Activated naive CD4-positive, alpha-beta T cell treated with anti-CD3 and anti-CD28 coated beads, Interleukin-2, amount 50 U/mL, for 16 hours (primary cell): ENCODE results near the gene CRCP.
A peak's percentile ranks its signal among the peaks of the same experiment; 100 is the strongest.
"Not testable (repeated sequence)": the region's sequence is repeated elsewhere in the genome, so short reads cannot be mapped to it uniquely, and the experiment has no call there.

Source experiments
- DNase-seq: peaks from one replicate; pipeline ENCODE4 v3.0.0-alpha.2; 2020

Gene CRCP

GRCh38 chr7:66114743-66115649 is at the start of gene CRCP:
Gene CRCP (plus strand): TSS chr7:66114847. CDS start chr7:66114963, 116 bp downstream.
- DNase-seq, result peak; percentile 87

GRCh38 chr7:66069732-66070131 is 44.9 kb upstream of the CRCP start:
- no peak for DNase-seq

- no peak for DNase-seq
These were observed 44.4 kb upstream of the CRCP start for GRCh38 chr7:66070222-66070621.

- DNase-seq, result not testable (repeated sequence)
These were observed 42.4 kb upstream of the CRCP start for GRCh38 chr7:66072208-66072607.

- DNase-seq, result peak; percentile 91
These were observed 38.8 kb upstream of the CRCP start, which contains the start of gene ASL for GRCh38 chr7:66075590-66076461. Gene ASL (plus strand): TSS chr7:66075819. CDS start chr7:66076082, 263 bp downstream.

- no peak for DNase-seq
These were observed 38.0 kb upstream of the CRCP start for GRCh38 chr7:66076462-66077329.

- no peak for DNase-seq
These were observed 36.6 kb upstream of the CRCP start for GRCh38 chr7:66078067-66078466.

- no peak for DNase-seq
These were observed 32.6 kb upstream of the CRCP start for GRCh38 chr7:66082083-66082482.

GRCh38 chr7:66082886-66083415 is 31.7 kb upstream of the CRCP start:
- DNase-seq, result no peak

- no peak for DNase-seq
These were observed 31.0 kb upstream of the CRCP start for GRCh38 chr7:66083677-66084076.

- no peak for DNase-seq
These were observed 25.5 kb upstream of the CRCP start for GRCh38 chr7:66088861-66089838.

GRCh38 chr7:66092654-66093053 is 22.0 kb upstream of the CRCP start:
- DNase-seq, result no peak

- no peak for DNase-seq
These were observed 19.6 kb upstream of the CRCP start for GRCh38 chr7:66095010-66095409.

GRCh38 chr7:66099232-66099550 is 15.5 kb upstream of the CRCP start:
- no peak for DNase-seq

GRCh38 chr7:66099551-66100407 is 14.9 kb upstream of the CRCP start:
- DNase-seq, result peak; percentile 22

- DNase-seq, result no peak
These were observed 14.1 kb upstream of the CRCP start for GRCh38 chr7:66100408-66101050.

- not testable (repeated sequence) for DNase-seq
These were observed 12.5 kb upstream of the CRCP start for GRCh38 chr7:66102168-66102567.

- not testable (repeated sequence) for DNase-seq
These were observed 10.7 kb upstream of the CRCP start for GRCh38 chr7:66103994-66104393.

GRCh38 chr7:66105263-66105748 is 9.3 kb upstream of the CRCP start:
- no peak for DNase-seq
